ENCODE results near the gene YBEY.

The YBEY gene

GRCh38 chr21:46329796-46330195 lies 43.7 kb downstream of the YBEY start:
- no peak for DNase-seq (ENCODE audit: low spot score)

GRCh38 chr21:46334351-46335140 lies 48.4 kb downstream of the YBEY start:
- no peak for DNase-seq (ENCODE audit: low spot score)

GRCh38 chr21:46336603-46337002 lies 50.5 kb downstream of the YBEY start:
- DNase-seq (ENCODE audit: low spot score), result no peak

GRCh38 chr21:46340998-46341397 lies 54.9 kb downstream of the YBEY start:
- no peak for DNase-seq (ENCODE audit: low spot score)

GRCh38 chr21:46344219-46344915 lies 58.2 kb downstream of the YBEY start:
- no peak for DNase-seq (ENCODE audit: low spot score)

GRCh38 chr21:46345861-46346260 lies 59.7 kb downstream of the YBEY start:
- no peak for DNase-seq (ENCODE audit: low spot score)

- DNase-seq (ENCODE audit: low spot score), result no peak
These were observed 60.4 kb downstream of the YBEY start for GRCh38 chr21:46346296-46347202.

GRCh38 chr21:46347203-46347550 lies 61.0 kb downstream of the YBEY start:
- no peak for DNase-seq (ENCODE audit: low spot score)

Data from hepatic stellate cell (primary cell).